ENCODE data around the gene NT5C2. TPM values are rescaled to one million over a fixed set of nuclear protein-coding genes. Genes with fewer than 3 reads are reported as not detected.

NT5C2 gene
- total RNA-seq, 2 experiments from 2014 or later = 39.1 to 43.0 TPM

- intact Hi-C loops (cut with micrococcal nuclease) = no loop called here
- Mint-ChIP-seq H3K27ac (peak overlapping the region; percentile 66), H3K4me1 (ENCODE audit: low read depth) (peaks cover 22% of the 10 kb centered on the region), H3K4me3 (no peak overlapping the region), H3K9me3 (no peaks in the 10 kb centered on the region), H3K36me3 (ENCODE audit: low read depth) (no peaks in the 10 kb centered on the region), H3K27me3 (no peaks in the 10 kb centered on the region)
- ChIA-PET POLR2A (interaction anchor here (0.6 kb wide), 1 partner anchor 92 kb away, joined by 3 read pairs; no protein-coding TSS in a partner anchor), CTCF (interaction anchor here (1.1 kb wide), 1 partner anchor 42 kb away, joined by 3 read pairs; no protein-coding TSS in a partner anchor)
- ATAC-seq (peak; percentile 88), DNase-seq (no peak)
- no peak for TF ChIP-seq CTCF (IDR thresholded peaks at IDR 0.05)
Measured at GRCh38 chr10:103111918-103112877, 80.9 kb downstream of the NT5C2 start.

- DNase-seq (no peak), ATAC-seq (no peak)
- ChIA-PET CTCF (interaction anchor here (2.4 kb wide), 1 partner anchor 133 kb away, joined by 9 read pairs; no protein-coding TSS in a partner anchor), POLR2A (interaction anchor here (0.6 kb wide), 1 partner anchor 93 kb away, joined by 3 read pairs; no protein-coding TSS in a partner anchor)
- Mint-ChIP-seq H3K9me3 (no peaks in the 10 kb centered on the region), H3K4me3 (no peak overlapping the region), H3K36me3 (ENCODE audit: low read depth) (no peaks in the 10 kb centered on the region), H3K27me3 (no peaks in the 10 kb centered on the region), H3K4me1 (ENCODE audit: low read depth) (peaks cover 22% of the 10 kb centered on the region), H3K27ac (no peak overlapping the region)
- intact Hi-C loops (cut with micrococcal nuclease) = no loop called here
- TF ChIP-seq CTCF (IDR thresholded peaks at IDR 0.05) = no peak
Measured at GRCh38 chr10:103111031-103111917, 81.8 kb downstream of the NT5C2 start.

- TF ChIP-seq CTCF (IDR thresholded peaks at IDR 0.05) = no peak
- ATAC-seq (no peak), DNase-seq (no peak)
- intact Hi-C loops (cut with micrococcal nuclease) = no loop called here
- ChIA-PET CTCF (interaction anchor here (0.6 to 2.4 kb wide), 2 partner anchors 8 to 134 kb away, joined by 3 to 9 read pairs; no protein-coding TSS in a partner anchor), POLR2A (no interaction called here)
- Mint-ChIP-seq H3K27me3 (no peaks in the 10 kb centered on the region), H3K27ac (no peak overlapping the region), H3K9me3 (no peaks in the 10 kb centered on the region), H3K4me3 (no peak overlapping the region), H3K36me3 (ENCODE audit: low read depth) (no peaks in the 10 kb centered on the region), H3K4me1 (ENCODE audit: low read depth) (peaks cover 22% of the 10 kb centered on the region)
Measured at GRCh38 chr10:103110407-103110806, 82.7 kb downstream of the NT5C2 start.

- no peak overlapping the region for H3K27ac Mint-ChIP-seq
- H3K9me3 Mint-ChIP-seq = no peaks in the 10 kb centered on the region
- no peaks in the 10 kb centered on the region for H3K36me3 Mint-ChIP-seq (ENCODE audit: low read depth)
- peaks cover 22% of the 10 kb centered on the region for H3K4me1 Mint-ChIP-seq (ENCODE audit: low read depth)
- TF ChIP-seq CTCF (IDR thresholded peaks at IDR 0.05) = no peak
- CTCF ChIA-PET = interaction anchor here (0.6 to 2.4 kb wide), 2 partner anchors 8 to 135 kb away, joined by 3 to 9 read pairs; no protein-coding TSS in a partner anchor
- no peak overlapping the region for H3K4me3 Mint-ChIP-seq
- POLR2A ChIA-PET = no interaction called here
- ATAC-seq = no peak
- no peak for DNase-seq
- H3K27me3 Mint-ChIP-seq = no peaks in the 10 kb centered on the region
- intact Hi-C loops (cut with micrococcal nuclease) = no loop called here
Measured at GRCh38 chr10:103109821-103110220, 83.3 kb downstream of the NT5C2 start.
